ENCODE data around the gene WWTR1. TPM values are rescaled to one million over a fixed set of nuclear protein-coding genes. Genes with fewer than 3 reads are reported as not detected.

The WWTR1 gene
- total RNA-seq, 1 experiment from 2014 or later: 25.5 TPM

DNA sequence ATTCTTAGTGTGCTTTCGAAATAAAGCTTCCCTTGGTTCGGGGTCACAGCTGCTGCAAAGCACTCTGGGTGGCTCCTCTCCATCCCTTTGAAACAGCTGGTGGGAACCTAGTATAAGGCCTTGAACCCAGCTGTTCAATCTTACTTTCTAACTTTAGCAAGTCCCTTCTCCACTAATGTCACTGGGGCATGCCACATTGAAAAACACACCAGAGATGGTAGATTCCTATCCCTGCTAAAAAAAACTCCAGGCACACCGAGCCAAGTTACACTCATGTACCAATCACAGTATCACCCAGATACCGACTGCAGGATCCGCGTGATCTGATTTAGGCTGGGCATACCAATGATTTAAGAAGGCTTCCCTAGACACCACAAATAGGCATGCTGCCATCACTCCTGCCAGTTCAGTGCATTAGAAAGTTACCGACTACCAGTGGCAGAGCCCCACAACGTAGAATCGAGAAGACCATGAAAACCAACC, 65.0 kb downstream of the WWTR1 start:
- no peaks in the 10 kb centered on the region for H3K27me3 Mint-ChIP-seq (ENCODE audit: low read depth)
- H3K4me3 Mint-ChIP-seq: no peak overlapping the region
- H3K36me3 Mint-ChIP-seq: no peaks in the 10 kb centered on the region
- peaks cover 41% of the 10 kb centered on the region for H3K4me1 Mint-ChIP-seq
- CTCF ChIA-PET: interaction anchor here (1.8 to 2.5 kb wide), 2 partner anchors 24 to 124 kb away, joined by 4 to 11 read pairs; no protein-coding TSS in a partner anchor
- no peak for DNase-seq (ENCODE audit: low spot score)
- POLR2A ChIA-PET: interaction anchor here (0.5 kb wide), 1 partner anchor 11 kb away, joined by 3 read pairs; no protein-coding TSS in a partner anchor
- no peak; the same call in 1 of the 2 replicates for ATAC-seq
- no peaks in the 10 kb centered on the region for H3K9me3 Mint-ChIP-seq
- TF ChIP-seq RELA (CRISPR knock-in tag; IDR thresholded peaks at IDR 0.05; ENCODE audit: borderline replicate concordance) (no peak), RORB (CRISPR knock-in tag; IDR thresholded peaks at IDR 0.05) (no peak), TEAD4 (CRISPR knock-in tag; IDR thresholded peaks at IDR 0.05) (no peak), SMAD3 (CRISPR knock-in tag; IDR thresholded peaks at IDR 0.05; ENCODE audit: borderline replicate concordance) (no peak), ESRRA (CRISPR knock-in tag; IDR thresholded peaks at IDR 0.05; ENCODE audit: borderline replicate concordance) (no peak), ZNF219 (CRISPR knock-in tag; IDR thresholded peaks at IDR 0.05; ENCODE audit: borderline replicate concordance) (no peak), FOXP1 (CRISPR knock-in tag; IDR thresholded peaks at IDR 0.05; ENCODE audit: borderline replicate concordance) (no peak), ETV6 (CRISPR knock-in tag; IDR thresholded peaks at IDR 0.05) (no peak), PRDM15 (CRISPR knock-in tag; IDR thresholded peaks at IDR 0.05) (no peak), ZNF671 (CRISPR knock-in tag; IDR thresholded peaks at IDR 0.05) (no peak), E2F5 (CRISPR knock-in tag; IDR thresholded peaks at IDR 0.05) (no peak), USF1 (CRISPR knock-in tag; IDR thresholded peaks at IDR 0.05) (no peak), ZNF121 (CRISPR knock-in tag; IDR thresholded peaks at IDR 0.05) (no peak), STAT6 (CRISPR knock-in tag; conservative IDR thresholded peaks at IDR 0.05; ENCODE audit: low read depth) (no peak), TP53 (CRISPR knock-in tag; IDR thresholded peaks at IDR 0.05) (no peak), GABPB1 (CRISPR knock-in tag; IDR thresholded peaks at IDR 0.05) (no peak)
- TF ChIP-seq, protein P1, sequence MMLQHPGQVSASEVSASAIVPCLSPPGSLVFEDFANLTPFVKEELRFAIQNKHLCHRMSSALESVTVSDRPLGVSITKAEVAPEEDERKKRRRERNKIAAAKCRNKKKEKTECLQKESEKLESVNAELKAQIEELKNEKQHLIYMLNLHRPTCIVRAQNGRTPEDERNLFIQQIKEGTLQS (CRISPR knock-in tag; conservative IDR thresholded peaks at IDR 0.05): no peak
- TF ChIP-seq, protein P2, sequence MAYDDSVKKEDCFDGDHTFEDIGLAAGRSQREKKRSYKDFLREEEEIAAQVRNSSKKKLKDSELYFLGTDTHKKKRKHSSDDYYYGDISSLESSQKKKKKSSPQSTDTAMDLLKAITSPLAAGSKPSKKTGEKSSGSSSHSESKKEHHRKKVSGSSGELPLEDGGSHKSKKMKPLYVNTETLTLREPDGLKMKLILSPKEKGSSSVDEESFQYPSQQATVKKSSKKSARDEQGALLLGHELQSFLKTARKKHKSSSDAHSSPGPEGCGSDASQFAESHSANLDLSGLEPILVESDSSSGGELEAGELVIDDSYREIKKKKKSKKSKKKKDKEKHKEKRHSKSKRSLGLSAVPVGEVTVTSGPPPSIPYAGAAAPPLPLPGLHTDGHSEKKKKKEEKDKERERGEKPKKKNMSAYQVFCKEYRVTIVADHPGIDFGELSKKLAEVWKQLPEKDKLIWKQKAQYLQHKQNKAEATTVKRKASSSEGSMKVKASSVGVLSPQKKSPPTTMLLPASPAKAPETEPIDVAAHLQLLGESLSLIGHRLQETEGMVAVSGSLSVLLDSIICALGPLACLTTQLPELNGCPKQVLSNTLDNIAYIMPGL (CRISPR knock-in tag; IDR thresholded peaks at IDR 0.05): no peak
- TF ChIP-seq, protein P3, sequence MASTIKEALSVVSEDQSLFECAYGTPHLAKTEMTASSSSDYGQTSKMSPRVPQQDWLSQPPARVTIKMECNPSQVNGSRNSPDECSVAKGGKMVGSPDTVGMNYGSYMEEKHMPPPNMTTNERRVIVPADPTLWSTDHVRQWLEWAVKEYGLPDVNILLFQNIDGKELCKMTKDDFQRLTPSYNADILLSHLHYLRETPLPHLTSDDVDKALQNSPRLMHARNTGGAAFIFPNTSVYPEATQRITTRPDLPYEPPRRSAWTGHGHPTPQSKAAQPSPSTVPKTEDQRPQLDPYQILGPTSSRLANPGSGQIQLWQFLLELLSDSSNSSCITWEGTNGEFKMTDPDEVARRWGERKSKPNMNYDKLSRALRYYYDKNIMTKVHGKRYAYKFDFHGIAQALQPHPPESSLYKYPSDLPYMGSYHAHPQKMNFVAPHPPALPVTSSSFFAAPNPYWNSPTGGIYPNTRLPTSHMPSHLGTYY (CRISPR knock-in tag; IDR thresholded peaks at IDR 0.05): no peak
- TF ChIP-seq, protein P4, sequence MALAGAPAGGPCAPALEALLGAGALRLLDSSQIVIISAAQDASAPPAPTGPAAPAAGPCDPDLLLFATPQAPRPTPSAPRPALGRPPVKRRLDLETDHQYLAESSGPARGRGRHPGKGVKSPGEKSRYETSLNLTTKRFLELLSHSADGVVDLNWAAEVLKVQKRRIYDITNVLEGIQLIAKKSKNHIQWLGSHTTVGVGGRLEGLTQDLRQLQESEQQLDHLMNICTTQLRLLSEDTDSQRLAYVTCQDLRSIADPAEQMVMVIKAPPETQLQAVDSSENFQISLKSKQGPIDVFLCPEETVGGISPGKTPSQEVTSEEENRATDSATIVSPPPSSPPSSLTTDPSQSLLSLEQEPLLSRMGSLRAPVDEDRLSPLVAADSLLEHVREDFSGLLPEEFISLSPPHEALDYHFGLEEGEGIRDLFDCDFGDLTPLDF (CRISPR knock-in tag; IDR thresholded peaks at IDR 0.05): no peak
- no peak overlapping the region; the same call in 1 of the 2 replicates for H3K27ac Mint-ChIP-seq

Data from WTC11 (cell line).